IMR-90 (cell line): Measurements from ENCODE around the gene ZMYM2. TPM values are rescaled to one million over a fixed set of nuclear protein-coding genes. Genes with fewer than 3 reads are reported as not detected.

ENCODE experiments used
- ATAC-seq: fragments of 200-7000 bp; cut with Tn5 transposase; 2 replicates; pipeline ENCODE4 v1.9.1; 2020; ENCODE audit warnings: low read depth, mild to moderate bottlenecking, moderate library complexity
- BruUV-seq: library from RNA; stranded (reverse); fragments of 400-500 nt; replicated peaks from 2 replicates; lab custom pipeline; 2021; lab: Mats Ljungman, UMichigan
- CTCF ChIA-PET: fragments of 300-600 bp; formaldehyde crosslinking; extraction: SDS; loops from one replicate; lab custom pipeline; 2021; ENCODE audit warnings: antibody characterized with exemption; lab: Yijun Ruan, JAX
- POLR2A ChIA-PET: fragments of 300-600 bp; sonication (Branson Sonifier 250); formaldehyde crosslinking; loops from one replicate; lab custom pipeline; 2022; ENCODE audit warnings: antibody characterized with exemption; ENCODE audit not compliant: unreplicated experiment; lab: Charles Lee
- DNase-seq: peaks from one replicate; pipeline ENCODE4 v3.0.0; 2013
- H2AFZ ChIP-seq: replicated peaks from 2 replicates; pipeline ENCODE3; 2013; ENCODE audit warnings: low read length, mild to moderate bottlenecking; ENCODE audit not compliant: poor library complexity
- H2AK5ac ChIP-seq: 2 replicates; pipeline ENCODE4 v1.6.1; 2013; ENCODE audit warnings: low read depth, low read length, inconsistent platforms
- H2AK9ac ChIP-seq: replicated peaks from 2 replicates; pipeline ENCODE3; 2013; ENCODE audit warnings: mild to moderate bottlenecking, low read depth, low read length, moderate library complexity; ENCODE audit not compliant: poor library complexity
- H2BK120ac ChIP-seq: 2 replicates; pipeline ENCODE4 v1.6.1; 2013; ENCODE audit warnings: low read depth, low read length, inconsistent platforms
- H2BK15ac ChIP-seq: 3 replicates; pipeline ENCODE4 v1.6.1; 2013; ENCODE audit warnings: low read depth, low read length, inconsistent platforms
- H2BK20ac ChIP-seq: 2 replicates; pipeline ENCODE4 v1.6.1; 2013; ENCODE audit warnings: low read depth, mild to moderate bottlenecking, inconsistent platforms, low read length, moderate library complexity
- H2BK5ac ChIP-seq: 2 replicates; pipeline ENCODE4 v1.6.1; 2013; ENCODE audit warnings: mild to moderate bottlenecking, low read depth, low read length, inconsistent platforms; ENCODE audit not compliant: poor library complexity, severe bottlenecking
- H3K14ac ChIP-seq: replicated peaks from 2 replicates; pipeline ENCODE4 v1.6.1; 2013; ENCODE audit warnings: low read depth, low read length, inconsistent platforms
- H3K18ac ChIP-seq: 2 replicates; pipeline ENCODE4 v1.6.1; 2013; ENCODE audit warnings: low read depth, low read length, control low read depth
- H3K23ac ChIP-seq: 2 replicates; pipeline ENCODE4 v1.6.1; 2013; ENCODE audit warnings: low read depth, low read length, inconsistent platforms
- H3K27ac ChIP-seq: 2 replicates; pipeline ENCODE4 v1.5.1; 2013; ENCODE audit warnings: mild to moderate bottlenecking, control low read depth, low read length; ENCODE audit not compliant: insufficient read depth
- H3K27me3 ChIP-seq: 2 replicates; pipeline ENCODE4 v1.6.1; 2013; ENCODE audit warnings: low read length; ENCODE audit not compliant: control insufficient read depth, insufficient read depth
- H3K36me3 ChIP-seq: 2 replicates; pipeline ENCODE4 v1.6.1; 2013; ENCODE audit warnings: low read length, mixed read lengths; ENCODE audit not compliant: control insufficient read depth, insufficient read depth
- H3K4ac ChIP-seq: 2 replicates; pipeline ENCODE4 v1.6.1; 2013; ENCODE audit warnings: low read depth, low read length, inconsistent platforms
- H3K4me1 ChIP-seq: 2 replicates; pipeline ENCODE4 v1.6.1; 2013; ENCODE audit warnings: low read length, mixed read lengths; ENCODE audit not compliant: control insufficient read depth, insufficient read depth
- H3K4me2 ChIP-seq: 2 replicates; pipeline ENCODE4 v1.6.1; 2013; ENCODE audit warnings: low read depth, mild to moderate bottlenecking, control low read depth, low read length, moderate library complexity
- H3K4me3 ChIP-seq: 2 replicates; pipeline ENCODE4 v1.5.1; 2013; ENCODE audit warnings: low read depth, mild to moderate bottlenecking, control low read depth, low read length, moderate library complexity; ENCODE audit not compliant: insufficient read depth
- H3K56ac ChIP-seq: 2 replicates; pipeline ENCODE4 v1.6.1; 2013; ENCODE audit warnings: low read length, inconsistent platforms; ENCODE audit not compliant: insufficient read depth; ENCODE audit errors: extremely low read depth
- H3K79me1 ChIP-seq, 2 experiments: 2 replicates each; pipeline ENCODE4 v1.6.1; 2013; ENCODE audit warnings: low read length in 2 of 2, inconsistent platforms in 1 of 2, low read depth in 1 of 2
- H3K9ac ChIP-seq: 2 replicates; pipeline ENCODE4 v1.6.1; 2013; ENCODE audit warnings: low read depth, low read length, control low read depth
- H3K9me1 ChIP-seq: 2 replicates; pipeline ENCODE4 v1.6.1; 2013; ENCODE audit warnings: low read length, inconsistent platforms; ENCODE audit not compliant: insufficient read depth
- H3K9me3 ChIP-seq: 2 replicates; pipeline ENCODE4 v1.6.1; 2013; ENCODE audit warnings: low read length; ENCODE audit not compliant: control insufficient read depth, insufficient read depth
- H4K20me1 ChIP-seq: 2 replicates; pipeline ENCODE4 v1.6.1; 2013; ENCODE audit warnings: low read length, inconsistent platforms; ENCODE audit not compliant: insufficient read depth
- H4K5ac ChIP-seq: 2 replicates; pipeline ENCODE4 v1.6.1; 2013; ENCODE audit warnings: mild to moderate bottlenecking, low read depth, low read length, control low read depth
- H4K8ac ChIP-seq, 2 experiments: 2 replicates each; pipeline ENCODE4 v1.6.1; 2013; ENCODE audit warnings: low read depth in 2 of 2, low read length in 2 of 2, control low read depth in 1 of 2, inconsistent platforms in 1 of 2
- H4K91ac ChIP-seq: 2 replicates; pipeline ENCODE4 v1.6.1; 2013; ENCODE audit warnings: low read depth, low read length, inconsistent platforms; ENCODE audit not compliant: insufficient read depth
- BHLHE40 ChIP-seq: fragments of 150-350 bp; IDR thresholded peaks from 2 replicates; pipeline ENCODE4 v1.6.1; 2016; ENCODE audit warnings: mild to moderate bottlenecking, low read depth, low read length
- CEBPB ChIP-seq: IDR thresholded peaks from 2 replicates; pipeline ENCODE4 v1.6.1; 2012; ENCODE audit warnings: low read depth, low read length, improper control_type of control experiment
- CHD1 ChIP-seq: IDR thresholded peaks from 2 replicates; pipeline ENCODE4 v1.6.1; 2012; ENCODE audit warnings: low read depth, low read length, improper control_type of control experiment
- CTCF ChIP-seq: conservative IDR thresholded peaks from 2 replicates; pipeline ENCODE4 v1.5.1; 2012; ENCODE audit warnings: mild to moderate bottlenecking, low read depth, low read length, improper control_type of control experiment
- ELK1 ChIP-seq: fragments of 150-350 bp; IDR thresholded peaks from 2 replicates; pipeline ENCODE4 v1.6.1; 2016; ENCODE audit warnings: low read depth, mild to moderate bottlenecking, low read length, moderate library complexity, borderline replicate concordance
- FOS ChIP-seq: fragments of 150-350 bp; IDR thresholded peaks from 2 replicates; pipeline ENCODE4 v1.6.1; 2016; ENCODE audit warnings: low read depth, low read length
- MAFK ChIP-seq: IDR thresholded peaks from 2 replicates; pipeline ENCODE4 v1.6.1; 2012; ENCODE audit warnings: low read depth, low read length, improper control_type of control experiment
- MAZ ChIP-seq: IDR thresholded peaks from 2 replicates; pipeline ENCODE4 v1.6.1; 2012; ENCODE audit warnings: low read depth, mild to moderate bottlenecking, low read length, improper control_type of control experiment, moderate library complexity, borderline replicate concordance
- MXI1 ChIP-seq: IDR thresholded peaks from 2 replicates; pipeline ENCODE4 v1.6.1; 2012; ENCODE audit warnings: low read depth, mild to moderate bottlenecking, low read length, moderate library complexity, borderline replicate concordance
- NFE2L2 ChIP-seq: fragments of 150-350 bp; IDR thresholded peaks from 2 replicates; pipeline ENCODE4 v1.6.1; 2016; ENCODE audit warnings: low read depth, mild to moderate bottlenecking, low read length
- POLR2A ChIP-seq: IDR thresholded peaks from 2 replicates; pipeline ENCODE4 v1.6.1; 2012; ENCODE audit warnings: mild to moderate bottlenecking, low read depth, low read length
- RAD21 ChIP-seq: IDR thresholded peaks from 2 replicates; pipeline ENCODE4 v1.6.1; 2012; ENCODE audit warnings: low read length, improper control_type of control experiment
- RCOR1 ChIP-seq: IDR thresholded peaks from 2 replicates; pipeline ENCODE4 v1.6.1; 2012; ENCODE audit warnings: mild to moderate bottlenecking, low read length, improper control_type of control experiment; ENCODE audit not compliant: insufficient replicate concordance
- RFX5 ChIP-seq: IDR thresholded peaks from 2 replicates; pipeline ENCODE4 v1.8.0; 2012; ENCODE audit warnings: low read depth, mild to moderate bottlenecking, low read length, moderate library complexity
- SMC3 ChIP-seq: fragments of 150-350 bp; IDR thresholded peaks from 2 replicates; pipeline ENCODE4 v1.6.1; 2016; ENCODE audit warnings: low read depth, mild to moderate bottlenecking, antibody characterized with exemption, low read length, moderate library complexity
- USF2 ChIP-seq: fragments of 150-350 bp; IDR thresholded peaks from 2 replicates; pipeline ENCODE4 v1.6.1; 2017; ENCODE audit warnings: mild to moderate bottlenecking, antibody characterized with exemption, low read length, low read depth
- WGBS, 2 experiments: methylation state at CpG; one replicate each; pipeline versions ENCODE4 v1.1.5 to v1.1.7; 2013; ENCODE audit warnings: missing lambda C conversion rate in 2 of 2; ENCODE audit not compliant: insufficient read length in 1 of 2; ENCODE audit errors: extremely low coverage in 2 of 2; 5-methylcytosine and 5-hydroxymethylcytosine counted together
- dilution Hi-C: fragments of 300-500 bp; cut with HindIII; formaldehyde crosslinking; loops from one replicate; pipeline ENCODE4 v1.14.3; 2018; ENCODE audit warnings: low sequenced_read_pairs; ENCODE audit not compliant: unreplicated experiment
- in situ Hi-C: fragments of 300-500 bp; cut with MboI; formaldehyde crosslinking; loops from 3 replicates; pipeline ENCODE4 v1.14.3; 2019; ENCODE audit warnings: low sequenced_read_pairs, inconsistent platforms, mixed read lengths
- intact Hi-C: fragments of 100-400 bp; cut with micrococcal nuclease; formaldehyde crosslinking; loops from 2 replicates; pipeline ENCODE4 v1.10.0; 2022
- polyA plus RNA-seq, 3 experiments: library from polyadenylated mRNA; depleted of rRNA; stranded (reverse); fragments of >200 nt; gene quantifications; 2 replicates each; pipeline ENCODE4 v1.2.3, GENCODE V29; 2012; ENCODE audit warnings: low replicate concordance in 1 of 3
- total RNA-seq: library from RNA; depleted of rRNA; stranded (reverse); fragments of >200 nt; gene quantifications from 2 replicates; pipeline ENCODE4 v1.2.3, GENCODE V29; 2012

The ZMYM2 gene
- total and polyA plus RNA-seq, 2 of the 4 experiments (the other 2 are of a cell fraction), result 15.7 to 51.1 TPM

- Histone ChIP-seq H3K56ac (no peak overlapping the region), H3K4ac (no peak overlapping the region), H3K18ac (no peak overlapping the region), H3K9ac (no peak overlapping the region), H3K4me2 (no peak overlapping the region), H4K20me1 (peaks cover 38% of the 10 kb centered on the region), H3K23ac (no peak overlapping the region), H3K36me3 (peaks cover 49% of the 10 kb centered on the region), H3K9me3 (no peaks in the 10 kb centered on the region), H3K14ac (no peak overlapping the region), H4K91ac (no peak overlapping the region), H3K79me1 (peaks cover 35 to 76% of the 10 kb centered on the region in 2 experiments), H3K4me3 (no peak overlapping the region), H3K9me1 (peaks cover 15% of the 10 kb centered on the region), H4K8ac (no peak overlapping the region), H2BK120ac (no peak overlapping the region), H4K5ac (no peak overlapping the region), H3K4me1 (no peaks in the 10 kb centered on the region), H2BK15ac (no peak overlapping the region), H2AK5ac (no peak overlapping the region), H3K27ac (no peak overlapping the region), H3K27me3 (no peaks in the 10 kb centered on the region), H2BK20ac (no peak overlapping the region), H2AFZ (no peak overlapping the region), H2BK5ac (no peak overlapping the region), H2AK9ac (no peak overlapping the region)
- no CpG with 5 or more reads among the region's 4 CpGs for WGBS, 2 experiments
- ATAC-seq, result no peak
- no TSS peak for BruUV-seq
- no peak for DNase-seq
- POLR2A ChIA-PET, result no interaction called here
- in situ Hi-C loops, result loop anchor here (10.0 to 25.0 kb wide), 2 partner anchors 172 to 331 kb away; partner anchors contain the start of gene GJA3
- CTCF ChIA-PET, result no interaction called here
- intact Hi-C loops, result no loop called here
- dilution Hi-C loops, result no loop called here
- TF ChIP-seq FOS, result no peak
- no peak for TF ChIP-seq BHLHE40
- no peak for TF ChIP-seq NFE2L2
- TF ChIP-seq RFX5, result no peak
- no peak for TF ChIP-seq MAFK
- no peak for TF ChIP-seq USF2
- no peak for TF ChIP-seq CHD1
- TF ChIP-seq ELK1, result no peak
- no peak for TF ChIP-seq MXI1
- TF ChIP-seq RCOR1, result no peak
- TF ChIP-seq RAD21, result no peak
- no peak for TF ChIP-seq POLR2A
- no peak for TF ChIP-seq CTCF
- TF ChIP-seq MAZ, result no peak
- no peak for TF ChIP-seq CEBPB
- no peak for TF ChIP-seq SMC3
These were observed 34.5 kb downstream of the ZMYM2 start for GRCh38 chr13:19993024-19993423.
